C4-2B (cell line): Measurements from ENCODE around the gene TSEN2.

Source experiments
- H3K27ac ChIP-seq: fragments of 450-650 bp; 2 replicates; pipeline ENCODE4 v1.5.1; 2017
- ZFX ChIP-seq: fragments of 450-650 bp; IDR thresholded peaks from 2 replicates; pipeline ENCODE4 v1.6.1; 2017
- TF ChIP-seq, protein P1 (sequence below): fragments of 450-650 bp; conservative IDR thresholded peaks from 2 replicates; pipeline ENCODE4 v1.5.1; 2017; ENCODE audit warnings: mild to moderate bottlenecking

Gene TSEN2

DNA sequence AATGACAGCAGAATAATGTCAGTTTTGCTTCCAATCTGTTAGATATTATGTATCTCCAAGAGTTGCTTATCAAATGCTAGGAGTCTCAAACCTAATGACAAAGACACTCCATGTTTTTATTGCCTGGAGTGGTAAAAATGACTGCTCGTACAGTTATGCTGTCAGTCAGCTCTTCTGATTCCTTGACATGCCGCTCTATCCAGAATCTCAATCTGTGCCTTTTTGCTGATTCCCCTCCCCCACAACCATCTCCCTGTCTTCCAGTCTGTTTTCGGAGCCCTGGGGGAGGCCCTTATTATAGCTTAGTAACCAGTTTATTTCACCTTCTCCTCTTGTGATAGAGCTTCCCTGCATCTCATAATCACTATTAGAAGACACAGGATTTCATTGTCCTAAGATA is 75.2 kb downstream of the TSEN2 start:
- no peak overlapping the region for H3K27ac ChIP-seq
- TF ChIP-seq ZFX = no peak
- TF ChIP-seq, protein P1, sequence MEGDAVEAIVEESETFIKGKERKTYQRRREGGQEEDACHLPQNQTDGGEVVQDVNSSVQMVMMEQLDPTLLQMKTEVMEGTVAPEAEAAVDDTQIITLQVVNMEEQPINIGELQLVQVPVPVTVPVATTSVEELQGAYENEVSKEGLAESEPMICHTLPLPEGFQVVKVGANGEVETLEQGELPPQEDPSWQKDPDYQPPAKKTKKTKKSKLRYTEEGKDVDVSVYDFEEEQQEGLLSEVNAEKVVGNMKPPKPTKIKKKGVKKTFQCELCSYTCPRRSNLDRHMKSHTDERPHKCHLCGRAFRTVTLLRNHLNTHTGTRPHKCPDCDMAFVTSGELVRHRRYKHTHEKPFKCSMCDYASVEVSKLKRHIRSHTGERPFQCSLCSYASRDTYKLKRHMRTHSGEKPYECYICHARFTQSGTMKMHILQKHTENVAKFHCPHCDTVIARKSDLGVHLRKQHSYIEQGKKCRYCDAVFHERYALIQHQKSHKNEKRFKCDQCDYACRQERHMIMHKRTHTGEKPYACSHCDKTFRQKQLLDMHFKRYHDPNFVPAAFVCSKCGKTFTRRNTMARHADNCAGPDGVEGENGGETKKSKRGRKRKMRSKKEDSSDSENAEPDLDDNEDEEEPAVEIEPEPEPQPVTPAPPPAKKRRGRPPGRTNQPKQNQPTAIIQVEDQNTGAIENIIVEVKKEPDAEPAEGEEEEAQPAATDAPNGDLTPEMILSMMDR = no peak

DNA sequence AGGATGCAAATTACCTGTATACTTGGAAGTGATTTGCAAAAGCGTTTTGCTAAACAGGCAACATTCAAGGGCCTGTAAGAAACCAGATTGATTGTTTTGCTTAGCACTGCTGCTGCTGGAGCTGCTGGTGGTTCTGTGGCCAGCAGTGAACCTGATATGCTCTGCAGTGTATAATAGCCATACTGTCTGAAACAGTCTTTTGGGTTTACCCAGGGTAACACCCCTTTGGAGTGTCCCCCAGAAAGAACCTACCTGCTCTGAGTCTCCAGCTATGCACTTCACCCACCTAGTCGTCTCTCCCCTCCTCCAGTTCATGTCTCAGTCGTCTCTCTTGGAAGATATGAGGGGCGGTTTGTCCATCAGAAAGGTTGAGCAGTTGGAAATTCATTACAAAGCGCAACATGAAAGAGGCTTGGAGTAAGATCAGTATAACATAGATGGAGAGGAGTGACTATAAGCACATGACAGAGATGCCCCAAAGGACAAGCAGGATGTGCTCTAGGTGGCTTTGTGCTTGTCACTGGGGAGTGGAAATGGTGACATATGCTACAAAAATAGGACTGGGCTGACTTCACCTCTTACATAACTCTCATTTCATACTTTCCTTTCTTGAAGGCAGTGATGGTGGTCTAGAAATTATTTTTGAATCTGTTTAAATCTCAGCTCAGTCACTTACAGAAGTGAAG is 76.4 kb downstream of the TSEN2 start:
- no peak for TF ChIP-seq ZFX
- TF ChIP-seq, protein P1 = no peak
- no peak overlapping the region for H3K27ac ChIP-seq

DNA sequence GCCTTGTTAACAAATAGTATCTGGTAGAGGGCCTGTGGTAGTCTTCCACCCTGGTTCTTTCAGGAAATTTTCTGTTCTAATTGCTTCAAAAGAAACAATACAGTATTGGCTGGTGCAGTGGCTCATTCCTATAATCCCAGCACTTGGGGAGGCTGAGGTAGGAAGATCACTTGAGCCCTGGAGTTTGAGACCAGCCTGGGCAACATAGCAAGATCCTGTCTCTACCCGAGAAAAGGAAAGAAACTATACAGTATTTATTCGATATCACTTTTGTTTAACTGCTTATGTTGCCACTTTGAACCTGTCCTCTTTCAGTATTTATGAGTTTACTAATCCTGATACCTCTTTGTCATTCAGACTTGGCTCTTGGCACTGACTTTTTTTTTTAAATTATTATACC is 77.1 kb downstream of the TSEN2 start:
- H3K27ac ChIP-seq = no peak overlapping the region
- TF ChIP-seq, protein P1 = no peak
- TF ChIP-seq ZFX = no peak

DNA sequence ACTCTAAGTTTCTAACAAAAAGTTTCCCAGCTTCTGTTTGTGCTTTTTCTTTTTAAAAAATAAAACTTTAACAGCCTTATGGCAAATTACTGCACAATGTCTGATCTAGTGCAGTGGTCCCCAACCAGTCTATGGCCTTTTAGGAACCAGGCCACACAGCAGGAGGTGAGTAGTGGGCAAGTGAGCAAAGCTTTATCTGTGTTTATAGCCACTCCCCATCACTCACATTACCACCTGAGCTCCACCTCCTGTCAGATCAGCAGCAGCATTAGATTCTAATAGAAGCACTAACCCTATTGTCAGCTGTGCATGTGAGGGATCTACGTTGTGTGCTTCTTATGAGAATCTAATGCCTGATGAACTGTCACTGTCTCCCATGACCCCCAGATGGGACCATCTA is 78.2 kb downstream of the TSEN2 start:
- H3K27ac ChIP-seq = no peak overlapping the region
- TF ChIP-seq, protein P1 = no peak
- TF ChIP-seq ZFX = no peak

DNA sequence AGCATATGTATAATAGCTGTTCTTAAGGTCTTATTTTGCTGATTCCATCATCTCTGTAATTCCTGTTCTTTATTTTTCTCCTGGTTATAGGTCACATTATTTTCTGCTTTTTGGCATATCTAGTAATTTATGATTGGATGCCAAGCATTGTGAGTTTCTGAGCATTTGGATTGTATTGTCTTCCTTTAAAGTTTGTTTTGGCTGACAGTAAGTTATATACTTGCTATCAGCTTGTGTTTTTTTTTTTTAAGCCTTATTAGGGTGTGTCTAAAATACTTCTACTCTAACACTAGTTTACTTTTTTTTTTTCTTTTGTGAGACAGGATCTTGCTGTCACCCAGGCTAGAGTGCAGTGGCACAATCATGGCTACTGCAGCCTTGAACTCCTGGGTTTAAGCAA is 82.7 kb downstream of the TSEN2 start:
- TF ChIP-seq ZFX = no peak
- TF ChIP-seq, protein P1 = no peak
- no peak overlapping the region for H3K27ac ChIP-seq

DNA sequence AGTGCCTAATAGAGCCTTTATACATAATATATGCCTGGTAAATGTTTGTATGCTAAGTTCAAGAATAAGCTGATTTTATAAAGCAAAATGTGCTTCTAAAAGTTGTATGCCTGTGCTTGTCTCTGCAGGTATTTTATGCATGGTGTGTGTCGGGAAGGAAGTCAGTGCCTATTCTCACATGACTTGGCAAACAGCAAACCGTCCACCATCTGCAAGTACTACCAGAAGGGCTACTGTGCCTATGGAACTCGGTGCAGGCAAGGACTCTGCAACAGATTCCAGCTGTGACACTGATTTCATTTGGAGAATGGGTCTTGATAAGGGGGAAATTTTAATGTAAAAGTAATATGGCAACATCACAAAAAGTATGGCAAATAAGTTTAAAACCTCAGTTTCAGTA is 84.5 kb downstream of the TSEN2 start:
- no peak overlapping the region for H3K27ac ChIP-seq
- TF ChIP-seq ZFX = no peak
- TF ChIP-seq, protein P1 = no peak

DNA sequence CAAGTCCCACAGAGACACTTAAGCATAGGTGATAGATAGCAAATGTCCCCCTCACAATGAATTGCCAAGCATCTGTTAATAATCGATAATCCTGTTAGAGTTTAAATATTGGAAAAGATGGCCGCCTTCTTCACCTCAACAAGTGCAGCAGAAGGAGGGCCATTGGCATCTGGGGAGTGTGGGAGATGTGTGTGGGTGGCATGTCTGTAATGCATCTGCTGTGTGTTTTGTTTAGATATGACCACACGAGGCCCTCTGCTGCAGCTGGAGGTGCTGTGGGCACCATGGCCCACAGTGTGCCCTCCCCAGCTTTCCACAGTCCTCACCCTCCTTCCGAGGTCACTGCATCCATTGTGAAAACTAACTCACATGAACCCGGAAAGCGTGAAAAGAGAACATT is 85.6 kb downstream of the TSEN2 start:
- no peak overlapping the region for H3K27ac ChIP-seq
- TF ChIP-seq, protein P1 = no peak
- no peak for TF ChIP-seq ZFX
